Daoy (cell line): ENCODE results near the gene SGPP1. TPM values are rescaled to one million over a fixed set of nuclear protein-coding genes. Genes with fewer than 3 reads are reported as not detected.
"Not testable (repeated sequence)": the region's sequence is repeated elsewhere in the genome, so short reads cannot be mapped to it uniquely, and the experiment has no call there.

Source experiments
- DNase-seq: peaks from one replicate; pipeline ENCODE4 v3.0.0-alpha.2; 2015; ENCODE audit warnings: low read depth
- total RNA-seq: library from RNA; depleted of rRNA; stranded (reverse); fragments of >200 nt; shearing (Covaris generic); gene quantifications from 2 replicates; pipeline ENCODE4 v1.2.3, GENCODE V29; 2014; rRNA removed

Gene SGPP1, protein sequence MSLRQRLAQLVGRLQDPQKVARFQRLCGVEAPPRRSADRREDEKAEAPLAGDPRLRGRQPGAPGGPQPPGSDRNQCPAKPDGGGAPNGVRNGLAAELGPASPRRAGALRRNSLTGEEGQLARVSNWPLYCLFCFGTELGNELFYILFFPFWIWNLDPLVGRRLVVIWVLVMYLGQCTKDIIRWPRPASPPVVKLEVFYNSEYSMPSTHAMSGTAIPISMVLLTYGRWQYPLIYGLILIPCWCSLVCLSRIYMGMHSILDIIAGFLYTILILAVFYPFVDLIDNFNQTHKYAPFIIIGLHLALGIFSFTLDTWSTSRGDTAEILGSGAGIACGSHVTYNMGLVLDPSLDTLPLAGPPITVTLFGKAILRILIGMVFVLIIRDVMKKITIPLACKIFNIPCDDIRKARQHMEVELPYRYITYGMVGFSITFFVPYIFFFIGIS
- 24.6 and 31.1 TPM in 2 replicates for total RNA-seq

DNA sequence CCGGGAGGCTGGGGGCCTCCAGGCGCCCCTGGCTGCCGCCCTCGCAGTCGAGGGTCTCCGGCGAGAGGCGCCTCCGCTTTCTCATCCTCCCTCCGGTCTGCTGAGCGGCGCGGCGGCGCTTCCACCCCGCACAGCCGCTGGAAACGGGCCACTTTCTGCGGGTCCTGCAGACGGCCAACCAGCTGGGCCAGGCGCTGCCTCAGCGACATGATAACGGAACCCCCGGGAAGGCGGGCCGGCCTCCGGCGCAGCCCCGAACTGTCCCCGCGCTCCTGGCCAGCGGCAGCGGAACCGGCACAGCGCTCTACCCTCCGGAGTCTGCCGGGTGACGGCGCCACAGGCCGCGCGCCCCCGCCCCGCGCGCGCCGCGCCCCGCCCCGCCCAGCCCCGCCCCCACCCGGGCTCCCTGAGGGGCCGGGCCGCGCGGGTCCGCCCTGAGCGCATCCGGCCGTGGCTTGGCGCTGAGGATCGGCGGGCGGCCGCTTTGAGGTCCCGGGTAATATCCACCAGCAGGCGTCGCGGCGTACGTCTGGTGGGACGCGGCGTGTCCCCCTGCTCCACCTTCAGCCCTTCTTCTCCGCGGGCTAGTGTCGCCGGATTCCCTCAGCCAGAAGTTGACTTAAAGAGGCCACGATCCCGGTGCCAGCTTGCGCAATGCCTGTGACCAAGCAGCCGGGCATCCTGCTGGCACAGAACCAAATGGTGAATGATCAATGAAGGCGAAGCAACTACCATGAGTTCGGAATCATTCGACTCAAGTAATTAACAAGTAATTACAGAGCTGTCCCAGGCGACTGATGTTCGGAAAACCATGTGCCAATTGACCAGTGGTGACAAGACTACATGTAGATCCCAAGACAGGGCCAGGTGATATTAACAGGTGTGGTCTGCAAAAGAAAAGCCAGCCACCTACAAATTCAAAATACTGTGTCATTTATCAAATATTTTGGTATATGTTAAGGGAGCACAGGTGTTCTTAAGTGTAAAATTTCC is at the start of gene SGPP1:
Gene SGPP1 (minus strand): TSS at position 330 of the 993 bp plus-strand sequence. CDS start 121 bp downstream, at position 209.
- peak; percentile 85 for DNase-seq

DNA sequence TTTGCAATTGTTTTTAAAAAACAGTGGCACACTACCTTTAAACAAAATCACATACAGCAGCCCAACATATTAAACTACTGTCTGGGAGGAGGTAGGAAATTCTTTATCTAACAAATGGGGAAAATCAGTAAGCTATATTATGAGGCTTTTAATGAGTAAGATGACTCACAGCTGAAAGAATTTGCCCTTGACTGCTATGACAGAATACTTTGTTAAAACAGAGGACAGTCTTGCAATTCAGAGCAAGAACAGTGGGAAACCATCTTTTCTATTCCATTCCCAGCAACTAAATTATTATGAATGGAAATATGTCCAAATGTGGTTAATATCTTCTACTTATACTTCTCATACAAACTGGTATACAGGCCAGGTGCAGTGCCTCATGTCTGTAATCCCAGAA is 49.2 kb upstream of the SGPP1 start:
- peak; percentile 44 for DNase-seq

DNA sequence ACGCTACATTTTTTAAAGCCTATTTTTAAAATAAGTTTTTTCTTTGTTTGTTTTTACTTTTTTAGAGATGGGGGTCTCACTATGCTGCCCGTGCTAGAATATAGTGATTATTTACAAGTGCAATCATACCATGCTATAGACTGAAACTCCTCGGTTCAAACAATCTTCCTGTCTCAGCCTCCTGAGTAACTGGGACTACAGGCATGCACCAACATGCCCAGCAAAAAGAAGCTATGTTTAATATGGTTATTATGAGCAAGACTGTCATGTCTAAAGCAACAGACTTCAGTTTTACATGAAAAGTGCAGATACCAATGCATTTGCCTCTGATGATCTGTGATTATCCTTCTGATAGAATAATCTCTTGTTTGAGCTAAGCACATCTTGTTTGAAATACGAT is 45.6 kb upstream of the SGPP1 start:
- DNase-seq = no peak

DNA sequence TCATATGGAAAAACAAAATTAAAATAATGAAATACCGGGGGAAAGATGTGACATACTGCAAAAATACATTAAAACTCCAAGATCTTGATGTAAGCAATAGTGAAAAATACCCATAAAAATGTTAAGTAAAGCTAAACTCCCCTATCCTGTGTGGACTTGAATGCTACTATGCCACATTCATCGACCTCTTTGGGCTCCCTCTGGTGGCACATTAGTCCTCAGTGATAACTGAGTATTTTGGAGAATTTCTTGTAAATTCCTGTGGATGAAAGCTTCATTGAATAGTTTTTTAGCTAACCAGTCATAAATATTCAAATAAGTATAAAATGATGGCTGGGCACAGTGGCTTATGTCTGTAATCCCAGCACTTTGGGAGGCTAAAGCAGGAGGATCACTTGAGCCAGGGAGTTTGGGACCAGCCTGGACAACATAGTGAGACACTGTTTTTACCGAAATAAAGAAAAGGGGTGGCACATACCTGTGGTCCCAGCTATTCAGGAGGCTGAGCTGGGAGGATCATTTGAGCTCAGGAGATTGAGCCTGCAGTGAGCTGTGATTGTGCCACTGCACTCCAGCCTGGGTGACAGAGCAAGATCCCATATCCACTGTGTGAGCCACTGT is 42.4 kb upstream of the SGPP1 start:
- DNase-seq = peak; percentile 35

DNA sequence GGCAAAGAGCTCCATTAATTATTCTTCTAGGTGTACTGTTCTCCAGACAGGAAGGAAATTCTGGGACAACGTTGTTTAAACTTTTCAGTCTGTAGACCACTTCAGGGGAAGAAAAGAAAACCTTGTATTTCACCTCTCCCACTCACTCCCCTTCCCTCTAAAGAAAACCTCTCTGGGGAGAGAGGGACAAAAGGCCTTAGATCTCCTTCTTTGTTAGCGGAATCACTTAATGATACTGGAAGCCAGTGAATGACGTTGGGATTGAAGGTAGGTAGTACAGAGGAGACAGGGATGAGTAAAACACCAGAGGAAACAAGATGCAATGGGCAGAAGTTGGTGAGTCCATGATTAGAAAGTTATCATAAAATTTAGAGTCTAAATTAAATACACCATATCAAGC is 38.7 kb upstream of the SGPP1 start:
- DNase-seq = no peak

DNA sequence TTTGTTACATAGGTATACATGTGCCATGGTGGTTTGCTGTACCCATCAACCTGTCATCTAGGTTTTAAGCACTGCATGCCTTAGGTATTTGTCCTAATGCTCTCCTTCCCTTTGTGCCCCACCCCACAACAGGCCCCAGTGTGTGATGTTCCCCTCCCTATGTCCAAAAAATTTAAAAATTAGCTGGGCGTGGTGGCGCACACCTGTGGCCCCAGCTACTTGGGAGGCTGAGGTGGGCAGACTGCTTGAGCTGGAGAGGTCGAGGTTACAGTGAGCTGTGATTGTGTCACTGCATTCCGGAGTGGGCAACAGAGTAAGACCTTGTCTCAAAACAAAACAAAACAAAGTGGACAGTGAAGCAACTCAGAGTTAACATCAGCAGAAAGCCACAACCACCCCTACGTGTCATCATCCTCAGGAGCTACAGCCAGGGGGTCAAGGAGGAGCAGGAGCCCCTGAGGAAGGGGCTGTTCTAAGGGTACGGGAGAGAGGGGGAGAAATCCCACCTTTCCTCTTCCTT is 36.8 kb upstream of the SGPP1 start:
- no peak for DNase-seq

DNA sequence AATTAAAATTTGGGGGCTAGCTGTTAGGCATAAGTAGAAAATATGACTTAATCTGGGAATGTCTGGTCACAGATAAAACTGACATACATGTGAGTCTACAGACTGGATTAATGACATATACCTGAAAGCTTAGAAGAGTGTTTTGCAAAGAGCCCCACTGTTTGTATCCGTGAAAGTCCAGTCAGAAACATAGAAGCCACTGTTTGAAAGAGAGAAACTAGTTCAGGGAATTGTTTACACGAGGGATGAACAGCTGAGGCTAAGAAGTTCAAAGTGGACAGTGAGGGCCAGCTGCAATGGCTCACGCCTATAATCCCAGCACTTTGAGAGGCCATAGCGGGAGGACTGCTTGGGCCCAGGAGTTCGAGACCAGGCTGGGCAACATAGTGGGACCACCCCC is 36.2 kb upstream of the SGPP1 start:
- DNase-seq = no peak

DNA sequence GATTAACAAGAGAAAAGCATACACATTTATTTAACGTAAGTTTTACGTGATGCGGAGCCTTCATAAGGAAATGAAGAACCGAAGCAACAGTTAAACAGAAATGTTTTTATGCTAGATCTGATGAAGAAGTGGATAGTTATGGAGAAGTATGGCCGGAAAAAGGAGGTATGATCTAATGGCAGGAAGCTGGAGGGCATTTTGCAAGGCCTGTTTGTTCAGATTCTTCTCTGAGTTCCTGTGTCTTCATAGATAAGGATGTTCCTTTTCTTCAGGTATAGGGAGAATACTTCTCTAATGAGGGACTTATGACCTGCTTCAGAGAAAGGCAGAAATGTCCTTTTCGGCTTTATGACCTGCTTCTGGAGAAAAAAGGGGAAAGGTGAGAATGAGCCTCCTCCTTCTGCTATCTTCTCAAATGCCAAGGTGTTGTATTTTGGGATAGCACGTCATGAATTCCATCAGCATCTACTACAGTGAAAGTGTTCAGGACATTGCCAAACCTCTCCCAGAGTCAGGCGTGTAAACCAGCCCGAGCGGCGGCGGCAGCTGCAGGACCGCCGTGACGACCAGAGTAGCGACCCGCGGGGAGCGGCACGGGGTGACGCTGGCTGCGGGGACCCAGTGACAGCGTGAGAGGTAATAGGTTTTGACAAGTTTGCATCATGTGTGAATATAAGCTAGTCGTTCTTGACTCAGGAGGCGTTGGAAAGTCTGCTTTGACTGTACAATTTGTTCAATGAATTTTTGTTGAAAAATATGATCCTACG is 33.7 kb upstream of the SGPP1 start:
- no peak for DNase-seq

DNA sequence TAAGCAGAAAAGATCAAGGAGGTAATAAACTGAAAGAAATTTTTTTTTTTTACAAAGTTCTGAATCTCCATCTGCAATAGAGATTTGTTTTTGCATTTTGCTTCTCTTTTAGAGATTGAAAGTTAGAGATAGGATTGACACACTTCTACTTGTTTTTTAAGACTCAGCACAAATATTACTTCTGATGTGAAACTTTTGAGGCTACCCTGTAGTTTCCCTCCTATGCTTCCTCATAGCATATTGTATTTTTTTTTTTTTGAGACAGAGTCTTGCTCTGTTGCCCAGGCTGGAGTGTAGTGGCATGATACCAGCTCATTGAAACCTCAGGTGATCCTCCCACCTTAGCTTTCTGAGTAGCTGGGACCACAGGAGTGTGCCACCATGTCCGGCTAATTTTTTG is 32.1 kb upstream of the SGPP1 start:
- no peak for DNase-seq

DNA sequence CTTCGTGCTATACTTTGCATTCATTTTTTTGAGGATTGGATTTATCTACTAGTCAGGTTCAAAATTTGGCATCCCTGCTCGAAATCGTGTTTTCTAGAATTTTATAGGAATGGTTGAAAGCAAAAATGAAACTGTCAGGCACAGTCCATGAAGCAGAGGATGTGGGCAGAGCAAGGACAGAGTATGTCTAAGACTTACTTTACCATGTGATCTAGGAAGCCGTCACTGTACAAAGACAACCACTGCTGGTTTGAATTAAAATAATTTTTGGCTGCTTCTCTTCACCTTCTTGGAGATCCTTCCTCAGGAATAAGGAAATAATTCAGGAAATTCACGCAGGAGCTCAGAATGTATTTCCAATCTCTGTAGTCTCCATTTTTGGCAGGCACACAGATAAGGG is 31.6 kb upstream of the SGPP1 start:
- peak; percentile 28 for DNase-seq

DNA sequence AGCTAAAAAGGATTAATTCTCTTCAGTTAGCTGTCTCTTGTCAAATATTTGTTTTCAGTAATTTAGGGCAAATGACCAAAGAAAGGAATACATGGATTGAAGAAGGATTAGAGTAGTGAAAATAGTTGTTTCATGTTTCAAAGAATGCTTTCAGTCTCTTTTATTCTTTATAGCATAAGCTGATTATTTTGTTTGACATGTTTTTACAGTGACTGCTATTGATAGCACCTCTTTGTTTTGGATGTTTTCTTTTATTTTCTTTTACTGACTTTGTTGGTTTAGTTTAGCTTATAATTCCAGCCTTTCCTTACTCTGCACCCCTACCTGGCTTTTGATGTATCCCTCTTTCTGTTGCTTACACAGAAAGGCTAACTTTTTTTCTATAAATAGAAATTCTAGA is 29.3 kb upstream of the SGPP1 start:
- DNase-seq = no peak

DNA sequence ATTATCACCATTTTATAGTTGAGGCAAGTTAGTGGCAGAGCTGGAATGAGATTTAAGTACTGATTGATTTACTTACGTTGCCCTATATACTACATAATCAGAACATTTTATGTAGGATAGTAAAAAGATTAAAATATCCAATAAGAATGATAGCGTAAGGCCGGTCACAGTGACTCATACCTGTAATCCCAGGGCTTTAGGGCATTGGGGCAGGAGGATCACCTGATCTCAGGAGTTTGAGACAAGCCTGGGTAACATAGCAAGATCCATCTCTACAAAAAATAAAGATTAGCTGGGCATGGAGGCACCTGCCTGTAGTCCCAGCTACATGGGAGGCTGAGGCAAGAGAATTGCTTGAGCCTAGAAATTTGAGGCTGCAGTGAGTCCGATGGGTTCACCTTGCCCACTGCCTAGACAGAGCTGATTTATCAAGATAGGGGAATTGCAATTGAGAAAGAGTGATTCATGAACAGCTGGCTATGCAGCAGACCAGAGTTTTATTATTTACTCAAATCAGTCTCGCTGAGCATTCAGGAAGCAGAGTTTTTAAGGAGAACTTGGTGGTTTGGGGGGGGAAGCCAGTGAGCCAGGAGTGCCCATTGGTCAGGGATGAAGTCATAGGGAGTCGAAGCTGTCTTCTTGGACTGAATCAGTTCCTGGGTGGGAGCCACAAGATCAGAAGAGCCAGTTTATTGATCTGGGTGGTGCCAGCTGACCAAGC is 24.7 kb upstream of the SGPP1 start:
- DNase-seq = peak; percentile 73

DNA sequence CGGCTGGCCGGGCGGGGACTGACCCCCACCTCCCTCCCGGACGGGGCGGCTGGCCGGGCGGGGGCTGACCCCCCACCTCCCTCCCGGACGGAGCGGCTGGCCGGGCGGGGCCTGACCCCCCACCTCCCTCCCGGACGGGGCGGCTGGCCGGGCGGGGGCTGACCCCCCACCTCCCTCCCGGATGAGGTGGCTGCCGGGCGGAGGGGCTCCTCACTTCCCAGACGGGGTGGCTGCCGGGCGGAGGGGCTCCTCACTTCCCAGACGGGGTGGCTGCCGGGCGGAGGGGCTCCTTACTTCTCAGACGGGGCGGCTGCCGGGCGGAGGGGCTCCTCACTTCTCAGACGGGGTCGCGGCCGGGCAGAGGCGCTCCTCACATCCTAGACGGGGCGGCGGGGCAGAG is 23.2 kb upstream of the SGPP1 start:
- not testable (repeated sequence) for DNase-seq

DNA sequence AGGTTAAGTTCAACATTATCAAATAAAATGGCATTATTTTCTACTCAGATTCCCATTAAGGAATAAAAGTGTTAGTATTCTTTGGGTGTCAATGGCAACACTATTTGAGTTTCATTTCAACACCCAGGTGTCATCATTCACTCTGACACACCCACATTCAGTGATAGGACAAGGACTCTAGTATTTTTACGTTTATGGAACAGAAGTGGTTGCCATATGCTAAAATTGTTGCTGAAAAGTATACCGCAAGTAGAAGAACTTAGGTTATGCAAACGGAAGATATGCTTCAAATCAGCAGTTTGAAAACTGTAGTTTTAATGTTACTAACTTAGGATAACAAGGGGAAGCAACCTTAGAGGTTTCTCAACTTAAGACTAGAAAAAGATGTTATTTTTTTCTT is 20.0 kb upstream of the SGPP1 start:
- no peak for DNase-seq

DNA sequence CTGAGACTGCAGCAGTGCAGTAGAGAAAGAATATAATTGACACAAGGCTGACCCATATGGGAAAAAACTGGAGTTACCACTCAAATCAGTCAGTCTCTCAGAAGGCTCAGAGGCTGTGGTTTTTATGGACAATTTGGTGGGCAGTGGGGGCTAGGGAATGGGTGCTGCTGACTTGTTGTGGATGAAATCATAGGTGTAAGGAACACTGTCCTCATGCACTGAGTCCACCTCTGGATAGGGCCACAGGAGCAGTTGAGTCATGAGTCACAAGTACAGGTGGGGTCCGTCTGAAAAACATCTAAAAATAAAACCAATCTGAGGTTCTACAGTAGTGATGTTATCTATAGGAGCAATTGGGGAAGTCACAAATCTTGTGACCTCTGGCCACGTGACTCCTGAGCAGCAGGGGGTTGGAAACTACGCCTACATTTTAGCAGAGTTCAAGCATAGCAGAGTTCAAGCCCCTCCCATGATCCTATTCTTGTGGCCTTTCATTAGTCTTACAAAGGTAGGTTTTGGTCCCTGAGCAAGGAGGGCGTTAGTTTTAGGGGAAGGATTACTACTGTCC is 18.1 kb upstream of the SGPP1 start:
- no peak for DNase-seq

DNA sequence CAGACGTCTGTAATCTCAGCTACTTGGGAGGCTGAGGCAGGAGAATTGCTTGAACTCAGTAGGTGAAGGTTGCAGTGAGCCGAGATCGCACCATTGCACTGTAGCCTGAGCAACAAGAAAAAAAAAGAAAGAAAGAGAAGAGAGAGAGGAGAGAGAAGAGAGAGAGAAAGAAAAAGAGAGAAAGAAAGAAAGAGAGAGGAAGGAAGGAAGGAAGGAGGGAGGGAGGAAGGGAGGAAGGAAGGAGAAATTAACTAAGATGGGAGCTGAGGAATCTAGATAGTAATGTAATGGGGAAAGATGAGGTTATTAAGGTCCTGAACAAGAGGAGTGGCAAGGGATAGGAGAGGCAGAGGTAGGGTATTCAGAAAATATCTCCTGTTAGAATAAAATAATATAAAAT is 17.4 kb upstream of the SGPP1 start:
- DNase-seq = no peak

DNA sequence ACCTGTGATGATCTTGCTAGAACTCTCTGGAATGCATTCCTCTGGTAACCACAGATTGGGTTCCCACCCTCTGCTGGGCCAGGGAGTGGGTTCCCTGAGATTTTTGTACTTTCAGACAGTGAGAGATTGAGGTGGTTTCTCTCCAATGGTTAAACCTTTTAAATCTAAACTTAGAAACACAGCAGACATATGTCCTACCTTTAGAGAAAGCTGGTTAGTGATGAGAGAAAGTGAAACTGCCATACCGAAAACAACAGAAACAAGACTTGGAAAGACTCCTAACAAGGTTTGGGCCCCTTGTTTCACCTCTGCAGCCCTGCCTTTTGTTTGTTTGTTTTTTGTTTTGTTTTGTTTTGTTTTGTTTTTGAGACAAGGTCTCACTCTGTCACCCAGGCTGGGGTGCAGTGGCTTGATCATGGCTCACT is 9.7 kb upstream of the SGPP1 start:
- DNase-seq = no peak

DNA sequence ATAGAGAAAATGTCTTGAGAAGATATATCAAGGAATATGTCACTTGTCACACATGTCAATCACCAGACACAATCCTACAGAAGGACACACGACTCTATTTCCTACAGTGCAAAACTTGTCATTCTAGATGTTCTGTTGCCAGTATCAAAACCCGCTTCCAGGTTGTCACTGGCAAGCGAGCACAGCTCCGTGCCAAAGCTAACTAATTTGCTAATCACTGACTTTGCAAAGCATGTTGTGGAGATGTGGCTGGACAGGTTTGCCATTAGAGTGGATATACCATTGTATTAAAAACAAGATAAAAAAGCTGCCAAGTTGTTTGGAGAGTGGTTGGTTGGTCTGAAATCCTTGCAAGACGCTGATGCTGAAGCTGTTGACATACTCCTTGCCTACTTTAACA is 7.9 kb upstream of the SGPP1 start:
- no peak for DNase-seq

DNA sequence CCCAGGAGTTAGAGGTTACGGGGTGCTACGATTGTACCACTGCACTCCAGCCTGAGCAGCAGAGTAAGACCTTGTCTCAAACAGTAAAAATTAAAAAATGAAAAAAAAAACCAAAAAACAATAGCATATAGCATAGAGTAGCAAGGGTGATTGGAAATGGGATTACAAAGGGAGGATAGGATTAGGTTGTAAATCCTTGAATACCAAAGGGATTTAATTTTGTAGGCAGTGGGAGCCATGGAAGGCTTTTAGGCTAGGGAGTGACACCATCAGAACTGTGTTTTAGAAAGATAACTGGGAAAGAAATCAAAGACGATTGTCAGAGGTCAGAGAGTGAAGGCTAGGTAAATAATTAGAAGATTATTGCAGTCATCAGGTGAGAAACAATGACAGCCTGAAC is 2.8 kb upstream of the SGPP1 start:
- no peak for DNase-seq

DNA sequence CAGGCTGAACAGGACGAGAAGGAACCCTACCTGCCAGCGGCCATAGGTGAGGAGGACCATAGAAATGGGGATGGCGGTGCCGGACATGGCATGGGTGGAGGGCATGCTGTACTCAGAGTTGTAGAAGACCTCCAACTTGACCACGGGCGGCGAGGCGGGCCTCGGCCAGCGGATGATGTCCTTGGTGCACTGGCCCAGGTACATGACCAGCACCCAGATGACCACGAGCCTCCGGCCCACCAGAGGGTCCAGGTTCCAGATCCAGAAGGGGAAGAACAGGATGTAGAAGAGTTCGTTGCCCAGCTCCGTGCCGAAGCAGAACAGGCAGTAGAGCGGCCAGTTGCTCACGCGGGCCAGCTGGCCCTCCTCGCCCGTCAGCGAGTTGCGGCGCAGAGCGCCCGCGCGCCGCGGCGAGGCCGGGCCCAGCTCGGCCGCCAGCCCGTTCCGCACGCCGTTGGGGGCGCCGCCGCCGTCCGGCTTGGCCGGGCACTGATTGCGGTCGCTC is 582 bp downstream of the SGPP1 start:
- DNase-seq = peak; percentile 59
